Brain microvascular endothelial cell (primary cell): ENCODE measurements around the gene CDC37L1.

Source experiments
- DNase-seq: peaks from one replicate; pipeline ENCODE4 v3.0.0-alpha.2; 2020
- H3K27ac ChIP-seq: fragments of 250-450 bp; sonication (Bioruptor Pico); 2 replicates; pipeline ENCODE4 v1.5.1; 2020; ENCODE audit warnings: mild to moderate bottlenecking, moderate library complexity
- H3K27me3 ChIP-seq: fragments of 250-450 bp; sonication (Bioruptor Pico); replicated peaks from 2 replicates; pipeline ENCODE4 v1.5.1; 2020; ENCODE audit warnings: mild to moderate bottlenecking
- H3K36me3 ChIP-seq: fragments of 250-450 bp; sonication (Bioruptor Pico); replicated peaks from 2 replicates; pipeline ENCODE4 v1.5.1; 2020; ENCODE audit warnings: mild to moderate bottlenecking
- H3K4me3 ChIP-seq: 2 replicates; pipeline ENCODE4 v1.5.1; 2011; ENCODE audit warnings: low read depth, mild to moderate bottlenecking, control low read depth, low read length, moderate library complexity
- in situ Hi-C: cut with HindIII; loops from 2 replicates; pipeline ENCODE4 v1.10.0; 2017; ENCODE audit warnings: low sequenced_read_pairs, low pct_ligation_motif_present
- TF ChIP-seq, protein P1 (sequence below): IDR thresholded peaks from 2 replicates; pipeline ENCODE4 v1.5.1; 2011; ENCODE audit warnings: low read depth, mild to moderate bottlenecking, moderate library complexity, low read length, control low read depth, inconsistent platforms; ENCODE audit errors: missing control alignments

Gene CDC37L1

DNA sequence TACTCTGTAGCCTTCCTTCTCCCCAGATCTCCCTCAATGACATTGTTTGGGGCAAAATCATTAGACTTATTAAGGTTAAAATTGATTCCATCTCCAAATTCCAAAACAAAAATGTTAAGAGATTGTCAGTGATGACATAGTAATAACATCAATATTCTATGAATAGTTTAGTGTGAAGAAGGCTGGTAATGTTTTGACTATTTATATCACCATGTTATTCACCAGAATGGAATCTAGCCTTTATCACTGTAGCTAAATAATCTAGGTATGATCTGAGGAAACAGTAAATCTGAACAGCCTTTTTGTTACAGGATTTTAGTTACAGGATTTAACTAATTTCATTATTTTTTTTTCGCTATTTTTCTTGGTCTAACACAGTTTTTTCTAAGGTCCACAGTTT lies 18.2 kb upstream of the CDC37L1 start:
- no peak for DNase-seq
- Histone ChIP-seq H3K36me3 (no peaks in the 10 kb centered on the region), H3K27ac (no peak overlapping the region), H3K4me3 (no peak overlapping the region), H3K27me3 (no peaks in the 10 kb centered on the region)
- in situ Hi-C loops: no loop called here
- TF ChIP-seq, protein P1, sequence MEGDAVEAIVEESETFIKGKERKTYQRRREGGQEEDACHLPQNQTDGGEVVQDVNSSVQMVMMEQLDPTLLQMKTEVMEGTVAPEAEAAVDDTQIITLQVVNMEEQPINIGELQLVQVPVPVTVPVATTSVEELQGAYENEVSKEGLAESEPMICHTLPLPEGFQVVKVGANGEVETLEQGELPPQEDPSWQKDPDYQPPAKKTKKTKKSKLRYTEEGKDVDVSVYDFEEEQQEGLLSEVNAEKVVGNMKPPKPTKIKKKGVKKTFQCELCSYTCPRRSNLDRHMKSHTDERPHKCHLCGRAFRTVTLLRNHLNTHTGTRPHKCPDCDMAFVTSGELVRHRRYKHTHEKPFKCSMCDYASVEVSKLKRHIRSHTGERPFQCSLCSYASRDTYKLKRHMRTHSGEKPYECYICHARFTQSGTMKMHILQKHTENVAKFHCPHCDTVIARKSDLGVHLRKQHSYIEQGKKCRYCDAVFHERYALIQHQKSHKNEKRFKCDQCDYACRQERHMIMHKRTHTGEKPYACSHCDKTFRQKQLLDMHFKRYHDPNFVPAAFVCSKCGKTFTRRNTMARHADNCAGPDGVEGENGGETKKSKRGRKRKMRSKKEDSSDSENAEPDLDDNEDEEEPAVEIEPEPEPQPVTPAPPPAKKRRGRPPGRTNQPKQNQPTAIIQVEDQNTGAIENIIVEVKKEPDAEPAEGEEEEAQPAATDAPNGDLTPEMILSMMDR: no peak

DNA sequence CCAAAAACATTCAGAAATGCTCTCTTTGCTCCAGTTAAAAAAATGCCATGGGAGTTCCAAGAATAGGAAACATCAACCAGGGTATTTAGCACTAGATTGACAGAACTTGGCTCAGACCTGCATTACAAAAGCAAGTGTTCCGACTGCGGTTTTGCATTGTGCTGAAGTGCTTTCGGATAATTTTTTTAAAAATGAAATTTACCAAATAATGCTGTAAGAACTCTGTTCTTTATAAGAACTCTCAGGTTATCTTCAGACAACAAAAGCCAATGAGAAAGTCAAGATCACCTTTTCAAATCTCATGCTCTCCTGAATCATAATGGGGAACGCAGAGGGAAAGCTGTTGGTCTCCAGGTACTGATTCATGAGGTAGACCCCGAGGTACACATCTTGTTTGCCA lies 17.8 kb upstream of the CDC37L1 start:
- H3K27me3 ChIP-seq: no peaks in the 10 kb centered on the region

DNA sequence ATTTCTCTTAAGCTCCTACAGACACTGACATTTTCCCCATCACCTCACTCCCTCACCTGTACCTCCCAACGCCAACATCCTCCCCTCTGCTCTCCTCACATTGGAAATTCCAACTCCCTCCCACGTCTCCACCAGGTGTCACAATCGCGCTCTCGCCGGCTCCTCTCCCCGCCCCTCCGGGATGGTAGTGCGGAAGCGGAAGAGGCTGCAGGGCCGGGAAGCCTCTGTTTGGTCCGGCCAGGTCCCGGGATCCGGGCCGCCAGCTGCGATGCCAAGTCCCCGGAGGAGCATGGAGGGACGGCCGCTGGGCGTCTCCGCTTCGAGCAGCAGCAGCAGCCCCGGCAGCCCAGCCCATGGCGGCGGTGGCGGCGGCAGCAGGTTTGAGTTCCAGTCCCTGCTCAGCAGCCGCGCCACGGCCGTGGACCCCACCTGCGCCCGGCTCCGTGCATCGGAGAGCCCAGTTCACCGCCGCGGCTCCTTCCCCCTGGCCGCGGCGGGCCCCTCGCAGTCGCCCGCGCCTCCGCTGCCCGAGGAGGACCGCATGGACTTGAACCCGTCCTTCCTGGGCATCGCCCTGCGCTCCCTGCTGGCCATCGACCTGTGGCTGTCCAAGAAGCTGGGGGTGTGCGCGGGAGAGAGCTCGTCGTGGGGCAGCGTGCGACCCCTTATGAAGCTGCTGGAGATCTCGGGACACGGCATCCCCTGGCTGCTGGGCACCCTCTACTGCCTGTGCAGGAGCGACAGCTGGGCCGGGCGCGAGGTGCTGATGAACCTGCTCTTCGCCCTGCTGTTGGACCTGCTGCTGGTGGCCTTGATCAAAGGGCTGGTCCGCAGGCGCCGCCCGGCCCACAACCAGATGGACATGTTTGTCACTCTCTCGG lies 17.0 kb upstream of the CDC37L1 start, which contains the start of gene PLPP6:
Gene PLPP6, plus strand, starts transcription at position 187 of the 881 bp plus-strand sequence. Its CDS starts 82 bp downstream, at position 269.
- no peaks in the 10 kb centered on the region for H3K36me3 ChIP-seq
- DNase-seq: peak; percentile 64
- peak within 1 kb of the TSS; percentile 81 for H3K4me3 ChIP-seq
- TF ChIP-seq, protein P1: peak; percentile 68
- in situ Hi-C loops: no loop called here
- peak within 1 kb of the TSS; percentile 19 for H3K27ac ChIP-seq
- no peaks in the 10 kb centered on the region for H3K27me3 ChIP-seq

More for the DNA sequence above, 17.8 kb upstream of the CDC37L1 start:
- Histone ChIP-seq H3K4me3 (peak overlapping the region; percentile 81), H3K36me3 (no peaks in the 10 kb centered on the region), H3K27ac (peak overlapping the region; percentile 19)
- DNase-seq: no peak
- in situ Hi-C loops: no loop called here
- TF ChIP-seq, protein P1: no peak

DNA sequence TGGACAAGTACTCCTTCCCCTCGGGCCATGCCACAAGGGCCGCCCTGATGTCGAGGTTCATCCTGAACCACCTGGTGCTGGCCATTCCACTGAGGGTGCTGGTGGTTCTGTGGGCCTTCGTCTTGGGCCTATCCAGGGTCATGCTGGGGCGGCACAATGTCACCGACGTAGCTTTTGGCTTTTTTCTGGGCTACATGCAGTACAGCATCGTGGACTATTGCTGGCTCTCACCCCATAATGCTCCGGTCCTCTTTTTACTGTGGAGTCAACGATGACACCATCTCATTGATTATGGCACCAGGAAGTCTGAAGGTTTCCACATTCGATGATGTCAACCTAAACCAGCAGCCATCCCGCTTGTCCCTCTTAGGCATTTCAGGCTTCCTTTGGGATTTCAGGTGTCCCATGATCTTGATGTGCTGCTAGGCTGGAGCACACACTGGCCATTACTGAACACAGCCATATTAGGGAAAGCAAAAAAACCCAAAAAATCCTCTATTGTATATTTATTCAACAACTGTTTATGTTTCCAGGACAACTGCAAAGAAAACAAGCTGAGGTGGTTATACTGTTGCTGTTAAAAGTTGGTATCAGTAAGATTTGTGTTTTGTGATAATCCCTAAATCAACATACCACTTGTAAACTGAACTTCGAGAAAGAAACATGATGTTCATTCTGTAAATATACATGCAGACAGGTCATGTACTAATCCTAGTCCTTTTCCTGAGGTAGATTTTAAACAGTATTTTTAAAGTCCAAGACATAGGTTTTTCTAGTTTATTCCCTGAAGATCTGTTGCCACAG lies 16.2 kb upstream of the CDC37L1 start:
- H3K4me3 ChIP-seq: peak overlapping the region; percentile 81
- TF ChIP-seq, protein P1: no peak
- no peaks in the 10 kb centered on the region for H3K27me3 ChIP-seq
- no peaks in the 10 kb centered on the region for H3K36me3 ChIP-seq
- no peak for DNase-seq
- H3K27ac ChIP-seq: no peak overlapping the region
- in situ Hi-C loops: no loop called here

DNA sequence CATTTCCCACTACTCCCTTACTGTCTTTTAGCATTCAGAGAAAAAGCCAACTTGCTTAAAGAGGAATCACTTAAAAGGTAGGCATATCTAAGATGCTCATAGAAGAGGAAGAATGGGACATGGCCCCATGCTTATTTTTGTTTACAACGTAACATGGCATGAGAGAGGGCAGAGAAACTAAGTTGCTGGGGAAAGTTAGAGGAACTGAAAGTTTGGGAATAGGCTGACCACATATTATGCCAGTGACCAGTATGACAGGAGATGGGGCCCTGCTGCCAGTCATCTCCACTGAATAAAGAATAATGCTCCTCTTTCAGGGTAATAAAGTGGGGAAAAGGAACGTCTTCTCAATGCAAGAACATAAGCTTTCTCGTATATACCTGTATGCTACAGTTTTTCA lies 15.4 kb upstream of the CDC37L1 start:
- H3K27me3 ChIP-seq: no peaks in the 10 kb centered on the region
- DNase-seq: no peak
- TF ChIP-seq, protein P1: no peak
- H3K36me3 ChIP-seq: no peaks in the 10 kb centered on the region
- H3K4me3 ChIP-seq: no peak overlapping the region
- H3K27ac ChIP-seq: no peak overlapping the region
- in situ Hi-C loops: no loop called here
